GM20000 (cell line): Measurements from ENCODE around the gene CBX6.

Experiments
- DNase-seq: peaks from one replicate; pipeline ENCODE4 v3.0.0; 2012; ENCODE audit warnings: low spot score
- CTCF ChIP-seq: IDR thresholded peaks from 2 replicates; pipeline ENCODE4 v1.5.1; 2012; ENCODE audit warnings: mild to moderate bottlenecking, control low read depth; ENCODE audit errors: extremely low read depth, missing control alignments

CBX6 gene

DNA sequence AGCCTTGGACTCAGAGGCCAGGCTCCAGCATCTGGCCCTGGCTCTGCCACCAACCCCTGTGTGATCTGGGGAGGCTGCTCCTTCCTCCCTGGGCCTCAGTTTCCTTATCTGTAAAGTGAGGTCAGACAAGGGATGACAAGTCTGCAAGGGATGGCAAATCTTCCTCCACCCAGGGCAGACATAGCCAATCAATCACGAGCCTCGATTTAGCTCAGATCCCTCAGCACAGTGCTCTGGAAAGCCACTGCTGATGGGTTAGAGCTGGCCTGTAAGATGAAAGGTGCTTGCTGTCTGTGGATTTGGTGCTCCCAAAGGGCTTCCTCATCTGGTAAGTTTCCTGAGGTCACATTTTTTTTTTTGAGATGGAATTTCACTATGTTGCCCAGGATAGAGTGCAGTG lies 48.4 kb downstream of the CBX6 start:
- TF ChIP-seq CTCF: no peak

GRCh38 chr22:38823076-38823475 lies 48.9 kb downstream of the CBX6 start:
- no peak for DNase-seq
- no peak for TF ChIP-seq CTCF

More for the DNA sequence above, 48.4 kb downstream of the CBX6 start:
- DNase-seq: no peak

DNA sequence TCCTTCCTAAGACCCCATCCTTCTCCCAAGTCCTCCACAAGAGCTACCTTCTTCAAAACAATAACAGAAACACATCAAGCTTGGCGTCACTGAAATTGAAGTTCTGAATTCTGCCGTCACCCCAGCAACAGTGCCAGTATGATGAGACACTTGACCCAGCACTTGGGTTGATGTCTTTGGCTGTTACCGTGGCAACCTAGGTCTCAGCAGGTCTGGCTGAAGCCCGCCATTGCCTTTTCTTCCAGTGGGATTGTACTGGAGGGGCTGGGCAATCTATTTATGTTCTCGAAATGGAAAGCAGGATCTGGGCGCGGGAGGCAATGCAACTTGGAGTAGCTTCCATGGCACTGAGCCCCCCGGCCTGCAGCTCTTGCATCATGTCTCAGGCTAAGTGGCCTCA lies 52.0 kb downstream of the CBX6 start:
- TF ChIP-seq CTCF: no peak

DNA sequence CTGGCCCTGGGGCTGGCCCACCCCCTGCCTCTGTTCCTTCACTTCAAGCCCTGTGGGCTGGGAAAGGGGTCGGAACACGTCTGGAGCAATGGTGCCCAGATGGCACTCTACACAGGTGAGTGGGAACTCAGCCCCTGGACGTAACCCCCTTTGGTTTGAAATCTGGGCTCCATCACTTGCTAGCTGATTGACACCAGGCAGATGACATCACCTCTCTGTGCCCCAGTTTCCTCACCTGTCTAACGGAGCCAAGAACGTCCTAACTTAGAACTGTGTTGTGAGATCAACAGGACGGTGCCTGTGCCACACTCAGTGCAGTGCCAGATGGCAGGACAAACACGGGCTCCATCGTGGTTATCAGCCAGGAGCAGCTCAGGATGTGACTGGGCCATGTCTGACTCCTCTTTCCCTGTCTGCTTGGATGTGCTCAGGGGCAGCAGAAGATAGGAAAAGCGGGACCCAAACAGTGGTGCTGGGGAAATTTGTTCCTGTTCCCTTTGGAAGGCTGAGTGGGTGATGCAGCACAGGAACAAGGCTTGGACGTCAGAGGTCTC lies 52.6 kb downstream of the CBX6 start:
- no peak for DNase-seq
- no peak for TF ChIP-seq CTCF

More for the DNA sequence above, 52.0 kb downstream of the CBX6 start:
- DNase-seq: no peak

DNA sequence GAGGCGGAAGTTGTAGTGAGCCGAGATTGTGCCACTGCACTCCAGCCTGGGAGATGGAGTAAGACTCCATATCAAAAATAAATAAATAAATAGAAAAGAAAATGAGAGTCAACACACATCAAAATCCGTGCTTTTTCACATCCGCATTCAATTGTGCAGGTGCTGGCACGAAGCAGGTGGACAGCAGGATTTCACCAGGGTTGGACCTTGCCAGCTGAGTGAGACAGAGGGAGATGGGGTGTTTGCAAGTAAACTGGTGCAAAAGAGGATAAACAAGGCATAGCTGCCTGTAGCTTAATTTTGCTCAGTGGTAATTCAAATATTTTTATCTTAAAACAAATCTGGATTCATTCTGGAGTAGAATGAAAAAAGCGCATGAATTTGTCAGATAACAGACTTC lies 54.8 kb downstream of the CBX6 start:
- TF ChIP-seq CTCF: no peak
- no peak for DNase-seq

DNA sequence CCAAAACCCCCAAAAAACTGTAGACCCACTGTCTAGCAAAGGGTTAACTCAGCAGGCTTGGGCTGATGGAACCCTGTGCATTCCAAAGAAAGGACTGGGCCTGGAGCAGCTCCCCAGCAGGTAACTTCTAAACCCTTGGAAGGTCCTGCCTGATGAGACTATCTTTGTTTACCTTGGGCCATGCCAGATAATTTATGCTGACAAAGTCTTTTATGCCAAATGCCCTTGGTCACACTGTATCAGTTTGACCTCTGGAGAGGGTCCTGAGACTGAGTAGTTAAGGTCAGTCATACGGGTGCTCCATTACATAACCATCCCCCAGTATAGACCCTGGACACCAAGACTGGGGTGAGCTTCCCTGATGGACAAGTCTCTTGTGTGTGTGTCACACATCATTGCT lies 56.2 kb downstream of the CBX6 start:
- TF ChIP-seq CTCF: no peak

More for the DNA sequence above, 56.2 kb downstream of the CBX6 start:
- no peak for DNase-seq
